IPS-18c (cell line): ENCODE results near the gene DAO.

Source experiments
- H3K4me3 ChIP-seq: 2 replicates; pipeline ENCODE4 v1.7.0; 2013; ENCODE audit warnings: low read depth, mild to moderate bottlenecking, low read length, moderate library complexity; ENCODE audit not compliant: insufficient read depth
- H3K9me3 ChIP-seq: one replicate; pipeline ENCODE4 v1.6.1; 2013; ENCODE audit warnings: mild to moderate bottlenecking, low read length, moderate library complexity; ENCODE audit not compliant: control insufficient read depth, insufficient read depth

The DAO gene

DNA sequence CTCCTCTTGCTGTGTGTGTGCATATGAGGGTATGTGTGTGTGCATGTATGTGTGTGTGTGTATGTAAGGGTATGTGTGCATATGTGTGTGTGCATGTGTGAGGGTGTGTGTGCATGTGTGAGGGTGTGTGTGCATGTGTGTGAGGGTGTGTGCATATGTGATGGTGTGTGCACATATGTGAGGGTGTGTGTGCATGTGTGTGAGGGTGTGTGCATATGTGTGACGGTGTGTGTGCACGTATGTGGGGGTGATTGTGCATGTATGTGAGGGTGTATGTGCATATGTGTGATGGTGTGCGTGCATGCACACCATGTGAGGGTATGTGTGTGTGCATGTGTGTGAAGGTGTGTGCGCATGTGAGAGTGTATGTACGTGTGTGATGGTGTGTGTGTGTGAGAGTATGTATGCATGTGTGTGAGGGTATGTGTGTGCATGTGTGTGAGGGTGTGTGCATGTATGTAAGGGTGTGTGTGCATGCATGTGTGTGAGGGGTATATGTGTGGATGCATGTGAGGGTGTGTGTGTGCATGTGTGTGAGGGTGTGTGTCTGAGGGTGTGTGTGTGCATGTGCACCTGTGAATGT, 15.4 kb downstream of the DAO start:
- no peak overlapping the region; the same call in 1 of the 2 replicates for H3K4me3 ChIP-seq

DNA sequence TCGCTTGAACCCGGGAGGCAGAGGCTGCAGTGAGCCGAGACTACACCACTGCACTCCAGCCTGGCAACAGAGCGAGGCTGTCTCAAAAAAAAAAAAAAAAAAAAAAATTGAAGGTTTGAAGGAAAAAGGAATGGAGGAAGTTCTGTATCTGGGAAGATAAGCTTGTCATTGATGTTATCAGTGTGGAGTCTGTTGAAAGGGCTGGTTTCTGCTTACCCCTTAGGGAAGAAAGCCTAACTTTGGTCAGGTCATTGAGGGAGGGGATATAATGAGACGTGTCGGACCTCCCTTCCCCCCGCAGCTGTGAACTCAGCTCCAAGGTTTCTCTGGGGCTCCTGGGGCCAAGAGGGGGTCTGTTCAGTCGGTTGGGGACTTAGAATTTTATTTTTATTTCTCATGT, 16.4 kb downstream of the DAO start:
- no peaks in the 10 kb centered on the region for H3K9me3 ChIP-seq
- H3K4me3 ChIP-seq: no peak overlapping the region

More for the DNA sequence above, 15.4 kb downstream of the DAO start:
- no peaks in the 10 kb centered on the region for H3K9me3 ChIP-seq

DNA sequence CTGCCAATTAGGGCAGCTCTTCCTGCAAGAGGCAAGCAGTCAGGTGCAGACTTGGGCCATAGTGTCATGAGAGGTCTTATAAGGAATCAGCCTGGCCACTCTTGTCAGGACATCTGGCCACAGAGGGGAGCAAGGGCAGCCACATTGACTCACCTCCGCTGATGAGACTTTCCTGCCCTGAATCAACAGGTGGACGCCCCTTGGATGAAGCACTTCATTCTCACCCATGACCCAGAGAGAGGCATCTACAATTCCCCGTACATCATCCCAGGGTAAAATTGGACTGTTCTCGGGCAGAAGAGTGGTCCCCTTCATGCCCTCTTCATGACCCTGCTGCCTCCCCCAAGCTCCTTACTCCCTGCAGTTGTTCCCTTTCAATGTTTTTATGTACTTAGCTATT, 16.9 kb downstream of the DAO start:
- Histone ChIP-seq H3K9me3 (no peaks in the 10 kb centered on the region), H3K4me3 (no peak overlapping the region)

DNA sequence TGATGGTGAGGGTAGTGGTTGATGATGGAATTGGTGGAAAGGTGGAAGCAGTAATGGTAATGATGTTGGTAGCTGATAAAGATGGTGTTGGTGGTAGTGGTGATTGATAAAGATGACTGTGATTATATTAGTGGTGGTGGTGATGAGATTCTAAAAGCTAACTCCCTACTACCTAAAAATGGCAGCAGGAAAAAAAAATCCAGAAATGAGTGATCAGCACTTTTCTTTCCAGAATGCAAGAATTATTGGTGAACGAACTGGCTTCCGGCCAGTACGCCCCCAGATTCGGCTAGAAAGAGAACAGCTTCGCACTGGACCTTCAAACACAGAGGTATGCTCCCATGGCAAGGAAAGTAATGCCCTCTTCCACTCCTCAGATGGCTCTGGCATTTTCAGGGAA, 19.3 kb downstream of the DAO start:
- H3K9me3 ChIP-seq: no peaks in the 10 kb centered on the region
- H3K4me3 ChIP-seq: no peak overlapping the region

DNA sequence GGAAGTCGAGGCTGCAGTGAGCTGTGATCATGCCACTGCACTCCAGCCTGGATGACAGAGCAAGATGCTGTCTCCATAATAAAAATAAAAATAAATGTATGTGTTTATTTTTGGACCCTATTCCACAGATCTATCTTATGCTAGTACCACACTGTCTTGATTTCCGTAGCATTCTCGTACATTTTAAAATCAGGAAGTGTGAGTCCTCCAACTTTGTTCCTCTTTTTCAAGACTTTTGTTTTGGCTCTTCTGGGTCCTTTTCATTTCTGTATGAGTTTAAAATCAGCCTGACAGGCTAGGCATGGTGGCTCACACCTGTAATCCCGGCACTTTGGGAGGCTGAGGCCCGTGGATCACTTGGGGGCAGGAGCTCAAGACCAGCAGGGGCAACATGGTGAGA, 25.8 kb downstream of the DAO start:
- Histone ChIP-seq H3K9me3 (no peaks in the 10 kb centered on the region), H3K4me3 (no peak overlapping the region)

DNA sequence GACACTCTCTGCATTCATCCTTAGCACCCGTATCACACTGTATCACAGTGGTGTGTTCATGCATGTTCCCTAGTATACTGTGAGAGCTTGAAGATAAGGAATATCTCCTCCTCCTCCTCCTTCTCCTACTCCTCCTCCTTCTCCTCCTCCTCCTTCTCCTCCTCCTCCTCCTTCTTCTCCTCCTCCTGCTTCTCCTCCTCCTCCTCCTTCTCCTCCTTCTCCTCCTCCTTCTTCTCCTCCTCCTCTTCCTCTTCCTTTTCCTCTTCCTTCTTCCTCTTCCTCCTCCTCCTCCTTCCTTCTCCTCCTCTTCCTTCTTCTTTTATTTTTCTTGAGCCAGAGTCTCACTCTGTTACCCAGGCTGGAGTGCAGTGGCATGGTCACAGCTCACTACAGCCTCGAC, 27.1 kb downstream of the DAO start:
- Histone ChIP-seq H3K9me3 (no peaks in the 10 kb centered on the region), H3K4me3 (no peak overlapping the region)

DNA sequence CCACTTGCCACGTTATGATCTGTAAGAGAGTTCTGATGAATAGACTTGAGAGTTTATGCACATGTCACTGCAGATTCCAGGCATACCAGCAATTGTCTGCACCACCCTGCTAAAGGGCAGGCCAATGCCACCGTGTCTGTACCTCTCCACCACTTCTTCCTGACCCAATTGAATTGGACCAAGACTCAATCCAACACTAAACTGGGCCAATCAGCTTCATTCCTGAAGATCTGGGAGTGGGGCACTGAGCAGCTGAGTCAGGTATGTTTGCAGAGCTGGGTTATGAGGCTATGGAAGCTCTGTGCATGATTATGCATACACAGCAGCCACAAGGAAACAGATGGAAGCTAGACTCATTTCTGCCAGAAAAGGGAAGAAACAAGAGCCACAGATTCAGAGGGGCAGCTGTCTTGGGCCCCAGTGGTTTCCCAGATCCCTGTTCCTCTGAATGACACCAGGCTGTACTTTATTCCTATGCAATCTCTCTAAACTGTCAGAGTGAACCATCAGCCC, 28.0 kb downstream of the DAO start:
- Histone ChIP-seq H3K9me3 (no peaks in the 10 kb centered on the region), H3K4me3 (no peak overlapping the region)

DNA sequence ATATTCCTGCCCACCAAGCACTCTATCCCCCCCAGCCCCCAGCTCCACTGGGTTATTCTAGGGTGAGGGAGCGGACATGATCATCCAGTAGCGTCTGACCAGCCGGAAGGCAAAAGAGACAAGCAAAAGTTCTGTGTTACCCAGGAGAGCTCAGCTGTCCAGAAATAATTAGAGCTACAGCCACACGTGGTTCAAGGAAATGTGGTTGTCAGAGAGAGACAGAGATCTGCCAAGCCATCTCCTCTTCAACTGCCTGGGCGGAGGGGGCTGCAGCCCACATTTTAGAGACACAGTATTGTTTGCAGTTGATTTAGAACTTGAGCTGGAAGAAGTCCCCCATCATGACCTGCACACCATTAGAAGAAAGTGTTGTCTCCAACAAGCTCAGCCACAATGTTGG, 30.4 kb downstream of the DAO start:
- Histone ChIP-seq H3K9me3 (no peaks in the 10 kb centered on the region), H3K4me3 (no peak overlapping the region)

DNA sequence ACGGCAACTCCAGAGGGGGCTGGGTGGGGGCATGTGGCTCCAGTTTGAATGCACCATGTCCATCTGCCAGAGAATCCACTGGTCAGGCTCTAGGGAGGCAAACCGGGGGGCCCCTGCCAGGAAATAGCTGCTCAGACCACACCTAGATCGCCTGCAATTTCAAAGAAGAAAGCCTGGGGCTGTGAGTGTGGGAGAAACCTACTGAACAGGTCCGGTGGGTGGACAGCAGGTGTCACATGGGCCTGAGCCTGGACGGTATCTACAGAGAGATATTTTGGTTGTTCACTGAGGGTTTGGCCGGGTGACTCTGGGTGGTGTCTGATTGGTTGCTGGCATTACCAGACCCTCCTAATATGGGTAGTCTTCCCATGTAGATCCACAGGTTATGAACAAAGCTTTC, 32.0 kb downstream of the DAO start:
- Histone ChIP-seq H3K4me3 (no peak overlapping the region), H3K9me3 (no peaks in the 10 kb centered on the region)

DNA sequence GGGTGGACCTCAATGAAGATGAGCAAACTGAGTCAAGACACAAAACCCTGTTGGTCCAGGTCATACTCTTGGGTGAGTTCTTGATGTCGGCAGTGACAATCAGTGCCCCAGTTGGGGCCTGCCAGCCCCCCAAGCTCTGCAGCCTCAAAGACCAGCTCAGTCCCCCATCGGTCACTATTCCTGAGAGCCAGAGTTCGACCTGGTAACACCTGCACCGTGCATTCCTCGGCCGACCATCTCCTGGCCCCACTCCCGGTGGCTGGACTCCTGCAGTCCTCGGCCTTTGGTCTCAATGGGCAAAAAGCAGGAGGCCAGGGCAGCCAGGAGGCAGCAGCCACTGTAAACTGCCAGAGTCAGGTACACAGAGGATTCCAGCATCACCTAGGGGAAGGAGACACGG, 32.5 kb downstream of the DAO start:
- H3K9me3 ChIP-seq: no peaks in the 10 kb centered on the region
- H3K4me3 ChIP-seq: no peak overlapping the region

DNA sequence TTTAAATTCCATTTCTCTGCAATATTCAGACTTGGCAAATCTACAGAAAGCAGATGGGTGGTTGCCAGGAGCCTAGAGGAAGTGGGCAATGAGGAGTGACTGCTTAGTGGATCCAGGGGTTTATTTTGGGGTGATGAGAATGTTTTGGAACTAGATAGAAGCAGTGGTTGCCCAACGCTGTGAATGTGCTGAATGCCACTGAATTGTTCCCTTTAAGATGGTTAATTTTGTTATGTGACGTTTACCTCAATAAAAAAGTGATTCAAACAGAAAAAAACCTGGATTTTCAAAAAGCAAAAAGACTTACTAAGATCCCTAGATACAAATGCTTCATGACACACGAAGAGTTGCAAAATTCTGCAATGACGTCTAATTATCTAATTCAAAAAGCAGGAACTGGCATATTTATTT, 34.2 kb downstream of the DAO start:
- H3K9me3 ChIP-seq: no peaks in the 10 kb centered on the region
- H3K4me3 ChIP-seq: no peak overlapping the region

DNA sequence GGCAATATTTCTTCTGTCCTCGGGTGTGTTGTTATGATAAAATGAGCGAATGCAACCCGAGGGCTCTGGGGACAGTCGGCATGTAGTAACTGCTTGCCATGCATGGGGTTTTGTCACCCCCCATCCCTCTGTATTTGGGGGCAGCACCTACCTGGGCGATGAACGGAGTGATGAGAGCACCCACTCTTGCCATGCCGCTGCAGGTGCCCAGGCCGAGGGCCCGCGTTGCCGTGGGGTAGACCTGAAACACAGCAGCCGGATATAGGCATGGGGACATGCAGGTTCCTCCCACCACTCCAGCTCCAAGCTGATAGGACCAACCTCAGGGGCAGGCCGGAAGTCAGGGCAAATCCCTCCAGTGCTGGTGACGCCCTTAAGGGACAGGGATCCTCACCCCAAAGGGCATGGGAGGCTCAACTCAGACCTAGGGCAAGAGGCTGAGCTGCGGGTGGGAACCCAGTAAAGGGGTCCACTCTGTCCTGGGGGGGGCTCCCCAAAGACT, 35.8 kb downstream of the DAO start:
- Histone ChIP-seq H3K9me3 (peaks cover 2% of the 10 kb centered on the region), H3K4me3 (no peak overlapping the region)

DNA sequence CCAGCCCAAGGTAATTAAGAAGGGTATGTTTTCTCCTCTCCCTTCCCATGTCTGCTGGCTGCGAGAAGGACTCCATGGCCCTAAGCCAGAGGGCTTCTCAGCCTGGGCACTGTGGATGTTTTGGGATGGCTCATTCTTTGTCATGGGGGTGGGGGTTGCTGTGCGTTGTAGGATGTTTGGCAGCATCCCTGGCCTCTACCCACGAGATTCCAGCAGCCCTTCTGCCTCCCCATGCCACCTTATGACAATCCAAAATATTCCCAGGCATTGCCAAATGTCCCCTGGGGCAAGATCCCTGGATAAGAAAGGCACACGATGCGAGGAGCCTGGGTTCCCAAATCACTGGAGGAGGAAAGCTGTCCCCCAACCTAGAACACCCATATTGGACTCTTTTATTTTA, 36.4 kb downstream of the DAO start:
- H3K9me3 ChIP-seq: peaks cover 2% of the 10 kb centered on the region
- no peak overlapping the region for H3K4me3 ChIP-seq

DNA sequence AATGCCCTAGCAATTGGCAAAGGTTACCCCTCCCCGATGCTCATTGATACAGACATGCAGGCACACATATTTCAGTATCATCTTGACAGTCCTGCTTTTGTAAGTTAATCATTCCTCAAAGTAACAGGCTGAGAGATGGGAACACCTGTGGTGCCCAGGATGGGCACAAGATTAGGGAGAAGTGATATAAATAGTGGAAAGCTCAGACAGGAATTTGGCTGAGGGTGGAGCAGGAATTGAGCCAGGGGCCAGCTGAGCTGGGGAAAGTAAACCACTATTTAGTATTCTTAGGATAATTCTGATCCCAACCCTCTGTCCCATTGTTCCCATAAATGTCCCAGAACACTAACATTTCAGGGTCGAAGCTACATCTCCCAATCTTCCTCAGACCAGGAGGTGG, 38.3 kb downstream of the DAO start:
- peaks cover 4% of the 10 kb centered on the region for H3K9me3 ChIP-seq
- H3K4me3 ChIP-seq: no peak overlapping the region

DNA sequence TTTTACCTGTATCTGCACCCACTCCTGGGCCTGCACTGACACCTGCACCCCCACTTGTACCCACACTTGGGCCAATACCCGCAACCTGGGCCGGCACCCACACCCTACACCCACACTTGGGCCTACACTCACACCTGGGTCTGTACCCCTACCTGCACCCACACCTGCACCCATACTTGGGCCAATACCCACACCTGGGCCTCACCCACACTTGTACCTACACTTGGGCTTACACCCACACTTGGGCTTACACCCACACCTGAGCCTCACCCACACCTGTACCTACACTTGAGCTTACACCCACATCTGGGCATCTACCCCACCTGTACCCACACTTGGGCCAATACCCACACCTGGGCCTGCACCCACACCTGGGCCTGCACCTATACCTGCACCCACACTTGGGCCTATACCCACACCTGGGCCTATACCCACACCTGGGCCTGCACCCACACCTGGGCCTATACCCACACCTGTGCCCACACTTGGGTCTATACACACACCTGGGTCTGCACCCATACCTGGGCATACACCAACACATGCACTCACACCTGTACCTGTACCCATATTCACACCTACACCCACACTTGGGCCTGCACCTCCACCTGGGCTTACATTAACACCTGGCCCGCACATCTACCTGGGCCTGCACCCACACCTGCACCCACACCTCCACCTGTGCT, 39.2 kb downstream of the DAO start:
- Histone ChIP-seq H3K4me3 (no peak overlapping the region), H3K9me3 (peaks cover 4% of the 10 kb centered on the region)

DNA sequence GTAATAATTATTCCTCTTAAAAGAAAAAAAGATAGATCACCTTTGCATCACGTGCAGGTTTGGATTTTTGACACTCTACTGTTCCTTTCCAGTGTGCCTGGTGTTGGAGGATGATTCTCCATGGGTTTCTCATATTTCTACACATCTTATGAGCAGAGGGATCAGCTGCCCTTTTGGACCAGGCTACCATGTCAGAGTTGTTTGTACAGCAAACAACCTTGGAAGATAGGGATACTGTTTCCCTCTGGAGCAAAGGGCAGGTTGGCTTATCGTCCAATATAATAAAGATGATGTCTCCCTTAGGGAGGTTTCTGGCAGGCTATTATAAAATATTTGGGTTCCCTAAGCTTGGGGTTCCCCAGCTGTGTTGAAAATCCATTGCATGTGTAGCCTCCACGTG, 42.1 kb downstream of the DAO start:
- H3K4me3 ChIP-seq: no peak overlapping the region
- H3K9me3 ChIP-seq: peaks cover 4% of the 10 kb centered on the region

DNA sequence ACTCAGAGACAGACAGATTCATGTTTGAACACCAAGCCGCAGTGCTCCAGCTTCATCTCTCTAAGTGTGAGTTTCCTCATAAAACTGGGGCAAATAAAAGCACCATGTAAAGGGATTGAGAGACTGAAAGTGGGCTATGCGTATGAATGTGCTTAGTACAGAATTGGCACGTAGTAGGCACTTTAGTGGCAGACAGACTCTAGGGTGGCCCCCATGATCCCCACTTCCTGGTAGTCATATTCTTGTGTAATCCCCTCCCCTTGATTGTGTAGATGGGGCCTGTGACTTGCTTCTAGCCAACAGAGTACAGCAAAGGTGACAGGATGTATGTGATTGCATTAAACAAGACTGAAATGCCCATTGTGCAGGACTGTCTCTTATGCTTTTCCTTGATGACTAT, 43.0 kb downstream of the DAO start:
- peaks cover 4% of the 10 kb centered on the region for H3K9me3 ChIP-seq
- H3K4me3 ChIP-seq: no peak overlapping the region

DNA sequence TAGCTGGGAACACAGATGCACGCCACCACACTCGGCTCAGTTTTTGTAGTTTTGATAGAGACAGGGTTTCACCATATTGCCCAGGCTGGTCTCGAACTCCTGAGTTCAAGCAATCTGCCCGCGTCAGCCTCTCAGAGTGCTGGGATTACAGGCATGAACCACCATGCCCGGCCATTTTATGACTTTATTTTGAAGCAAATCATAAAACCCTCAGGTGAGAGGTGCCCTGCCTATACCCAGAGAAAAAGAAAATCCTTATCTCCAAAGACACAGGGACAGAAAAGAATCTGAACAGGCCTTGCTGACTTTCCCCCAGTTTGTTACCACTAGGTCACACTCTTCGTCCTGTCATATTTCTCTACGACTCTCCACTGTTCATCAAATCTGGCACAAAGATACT, 48.8 kb downstream of the DAO start:
- Histone ChIP-seq H3K9me3 (no peaks in the 10 kb centered on the region), H3K4me3 (no peak overlapping the region)

DNA sequence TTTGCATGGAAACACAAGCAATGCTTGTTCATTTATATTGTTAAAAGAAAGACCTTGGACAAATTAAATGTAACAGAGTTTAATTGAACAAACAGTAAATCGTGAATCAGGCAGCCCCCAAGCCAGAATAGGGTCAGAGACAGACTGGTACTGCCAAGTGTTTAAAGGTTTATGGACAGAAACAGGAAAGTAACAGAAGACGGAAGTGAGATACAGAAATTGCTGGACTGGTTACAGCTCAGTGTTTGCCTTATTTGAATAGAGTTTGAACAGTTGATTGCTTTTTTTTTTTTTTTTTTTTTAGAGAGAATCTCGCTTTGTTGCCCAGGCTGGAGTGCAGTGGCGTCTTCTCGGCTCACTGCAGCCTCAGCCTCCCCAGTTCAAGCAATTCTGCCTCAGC, 50.3 kb downstream of the DAO start:
- H3K9me3 ChIP-seq: no peaks in the 10 kb centered on the region
- no peak overlapping the region for H3K4me3 ChIP-seq
